HG02870 (cell line): ENCODE measurements around the gene SLC12A6.
"Not testable (repeated sequence)": the region's sequence is repeated elsewhere in the genome, so short reads cannot be mapped to it uniquely, and the experiment has no call there.

ENCODE experiments used
- ATAC-seq: cut with Tn5 transposase; IDR thresholded peaks from one replicate; pipeline ENCODE4 v1.9.1; 2021; ENCODE audit warnings: mild to moderate bottlenecking, moderate library complexity; ENCODE audit not compliant: unreplicated experiment

Gene SLC12A6

DNA sequence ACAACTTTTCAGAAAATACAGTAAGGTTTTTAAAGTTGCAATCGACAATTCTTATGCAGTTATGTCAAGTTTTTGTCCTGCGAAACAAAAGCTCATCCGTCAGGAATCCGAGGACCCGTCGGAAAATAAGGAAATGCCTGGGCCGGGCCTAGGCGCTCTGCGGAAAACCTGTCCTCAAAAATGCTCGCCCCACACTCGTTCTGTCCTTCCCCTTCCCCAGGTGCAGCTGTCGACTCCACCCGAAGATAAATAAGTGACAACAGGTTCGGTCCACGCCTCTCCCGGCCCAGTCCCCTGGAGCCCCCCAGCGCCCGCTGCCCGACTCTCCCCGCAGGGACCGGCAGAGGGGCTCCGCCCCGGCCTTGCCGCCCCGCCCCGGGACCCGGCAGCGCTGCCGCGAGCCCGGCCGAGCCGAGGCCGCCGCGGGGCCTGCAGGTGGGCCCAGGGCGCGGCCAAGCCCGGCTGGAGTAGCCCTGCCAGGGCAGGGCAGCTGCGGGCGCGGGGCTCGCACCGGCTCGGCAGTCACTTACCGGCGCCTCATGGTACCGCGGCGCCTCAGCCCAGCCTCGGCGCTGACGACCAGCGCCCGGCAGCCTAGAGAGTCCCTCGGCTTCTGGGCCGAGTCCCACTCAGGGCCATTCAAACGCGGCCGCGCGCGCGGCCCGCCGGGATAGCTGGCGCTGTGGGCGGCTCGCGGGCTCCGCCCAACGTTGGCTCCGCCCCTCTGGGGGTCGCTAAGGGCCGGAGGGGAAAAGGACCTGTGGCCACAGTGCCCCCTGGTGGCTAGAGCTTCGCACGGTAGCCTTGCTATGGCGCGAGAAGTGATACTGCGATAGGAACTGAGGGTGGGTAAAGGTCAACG lies 127.9 kb downstream of the SLC12A6 start, which contains the start of gene KATNBL1:
TSS of gene KATNBL1 (minus strand) at position 676 of the 862 bp plus-strand sequence. CDS start 46,420 bp downstream, outside the sequence.
- peak; percentile 92 for ATAC-seq

DNA sequence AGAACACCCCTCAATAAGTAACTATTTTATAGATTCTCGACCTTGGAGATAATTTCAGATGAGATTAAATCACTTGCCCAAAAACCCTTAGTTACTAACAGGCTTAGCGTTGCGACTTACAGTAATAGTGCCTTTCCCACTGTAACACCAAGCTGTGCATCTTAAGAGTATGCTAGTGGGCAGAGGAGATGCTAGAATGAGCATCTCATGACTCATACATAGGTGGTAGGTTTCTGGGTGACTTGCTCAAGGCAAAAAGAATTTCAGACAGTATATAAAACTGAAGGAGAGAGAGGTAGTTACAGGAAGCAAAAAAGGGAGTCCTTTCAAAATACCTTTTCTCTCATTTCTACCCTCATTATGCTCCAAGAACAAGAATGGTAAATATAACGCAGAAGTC lies 131.6 kb downstream of the SLC12A6 start:
- ATAC-seq, result no peak

DNA sequence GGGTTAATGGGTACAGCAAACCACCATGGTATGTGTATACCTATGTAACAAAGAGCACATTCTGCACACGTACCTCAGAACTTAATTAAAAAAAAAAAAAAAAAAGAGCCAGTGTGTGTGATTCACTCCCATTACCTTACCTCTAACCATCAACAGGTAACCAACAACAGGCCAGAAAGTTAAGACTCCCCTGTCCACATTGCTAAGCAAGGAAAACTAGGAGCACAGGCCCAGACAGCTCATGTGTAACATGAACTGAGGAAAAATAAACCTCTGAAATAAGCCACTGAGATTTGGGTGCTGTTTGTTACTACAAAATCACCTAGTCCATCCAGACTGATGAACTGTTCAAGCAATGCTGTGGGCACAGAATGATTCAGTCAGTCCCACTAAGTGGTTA lies 133.6 kb downstream of the SLC12A6 start:
- no peak for ATAC-seq

DNA sequence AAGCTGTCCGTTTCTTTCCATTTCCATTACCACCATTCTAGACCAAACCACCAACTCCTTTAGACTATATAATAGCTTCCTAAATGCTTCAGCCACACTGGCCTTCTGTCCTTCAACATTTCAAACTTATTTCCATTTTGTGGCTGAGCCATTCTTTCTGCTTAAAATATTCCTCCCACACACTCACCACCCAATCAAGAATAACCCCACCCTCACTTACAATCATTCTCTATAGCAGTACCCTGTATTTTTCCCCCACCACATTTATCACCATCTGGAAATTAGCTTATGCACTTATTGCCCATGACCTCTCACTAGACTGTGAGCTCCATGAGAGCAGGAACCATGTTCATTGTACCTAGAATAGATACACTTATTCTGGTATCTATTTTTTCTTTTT lies 134.3 kb downstream of the SLC12A6 start:
- ATAC-seq, result no peak

DNA sequence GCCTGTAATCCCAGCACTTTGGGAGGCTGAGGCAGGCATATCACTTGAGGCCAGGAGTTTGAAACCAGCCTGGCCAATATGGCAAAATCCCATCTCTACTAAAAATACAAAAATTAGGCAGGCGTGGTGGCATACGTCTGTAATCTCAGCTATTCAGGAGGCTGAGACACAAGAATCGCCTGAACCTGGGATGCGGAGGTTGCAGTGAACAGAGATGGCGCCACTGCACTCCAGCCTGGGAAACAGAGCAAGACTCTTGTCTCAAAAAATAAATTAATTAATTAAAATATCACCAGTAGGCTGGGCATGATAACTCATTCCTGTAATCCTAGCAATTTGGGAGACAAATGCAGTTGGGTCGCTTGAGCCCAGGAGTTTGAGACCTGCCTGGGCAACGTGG lies 144.3 kb downstream of the SLC12A6 start:
- ATAC-seq, result not testable (repeated sequence)

DNA sequence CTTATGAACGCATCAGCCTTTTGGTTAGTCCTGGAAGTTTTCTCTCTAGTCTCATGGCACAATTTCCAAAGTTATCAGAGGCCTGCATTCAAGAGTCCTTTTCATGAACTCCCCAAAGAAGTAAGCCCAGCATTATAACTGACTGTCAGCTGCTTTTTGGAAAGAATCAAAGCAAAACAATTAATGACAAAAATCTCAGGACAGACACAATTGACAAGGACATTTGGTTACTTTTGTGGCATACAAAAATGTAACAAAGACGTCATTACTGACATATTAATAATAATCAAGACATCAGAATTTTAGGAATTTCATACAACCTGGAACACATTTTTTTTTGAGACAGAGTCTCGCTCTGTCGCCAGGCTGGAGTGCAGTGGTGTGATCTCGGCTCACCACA lies 148.9 kb downstream of the SLC12A6 start:
- ATAC-seq, result no peak

DNA sequence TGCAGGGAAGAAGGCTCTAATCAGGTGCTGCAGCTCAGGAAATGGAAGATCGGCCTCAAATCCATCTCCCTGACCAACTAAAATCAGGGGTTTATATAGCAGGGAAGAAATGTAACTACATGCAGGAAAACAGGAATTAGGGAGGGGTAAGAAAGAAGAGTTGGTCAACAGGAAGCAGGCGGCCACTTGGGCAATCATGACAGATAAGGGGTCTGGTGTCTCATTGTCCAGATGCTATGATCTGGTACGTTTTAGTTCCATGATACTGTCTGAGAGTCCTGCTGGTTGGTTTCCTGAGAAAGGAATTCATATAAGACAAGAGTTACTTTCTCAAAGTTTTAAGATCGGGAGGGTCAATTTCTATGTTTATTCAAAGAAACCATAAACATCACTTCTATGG lies 151.9 kb downstream of the SLC12A6 start:
- ATAC-seq, result no peak

DNA sequence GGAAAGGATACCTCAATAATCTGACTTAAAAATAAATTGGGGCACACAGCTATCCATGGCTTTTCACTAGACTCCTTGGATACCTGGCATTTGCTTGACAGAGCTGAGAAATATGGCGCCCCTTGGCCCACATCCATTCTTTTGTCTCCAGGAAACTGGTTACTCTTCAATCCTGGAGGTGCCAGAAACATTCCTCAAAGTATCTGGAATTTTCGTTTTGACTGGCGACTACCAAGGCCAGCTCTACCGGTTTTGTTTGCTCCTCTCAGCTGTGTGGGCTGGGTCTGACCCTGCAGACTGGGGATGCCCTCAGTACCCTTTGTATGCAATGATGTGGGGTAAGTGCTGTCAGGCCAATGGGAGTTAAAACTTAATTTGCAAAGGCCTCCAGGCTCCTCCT lies 154.6 kb downstream of the SLC12A6 start:
- ATAC-seq, result no peak
